HG02571 (cell line): ENCODE measurements around the gene NUBP2.
A peak's percentile ranks its signal among the peaks of the same experiment; 100 is the strongest.

Experiments
- ATAC-seq: cut with Tn5 transposase; IDR thresholded peaks from one replicate; pipeline ENCODE4 v1.9.1; 2021; ENCODE audit warnings: mild to moderate bottlenecking, moderate library complexity; ENCODE audit not compliant: unreplicated experiment

Gene NUBP2

GRCh38 chr16:1782408-1783264 is at the start of gene NUBP2, which contains the start of gene SPSB3:
Gene NUBP2 (plus strand): TSS chr16:1782960. CDS start chr16:1783021, 61 bp downstream.
Gene SPSB3 (minus strand): TSS chr16:1782571. CDS start chr16:1781483, 1,088 bp downstream.
- peak; percentile 75 for ATAC-seq

- ATAC-seq, result no peak
Measured at GRCh38 chr16:1734123-1734522, 48.6 kb upstream of the NUBP2 start.

GRCh38 chr16:1734816-1735215 is 47.9 kb upstream of the NUBP2 start:
- no peak for ATAC-seq

- no peak for ATAC-seq
Measured at GRCh38 chr16:1740234-1740633, 42.5 kb upstream of the NUBP2 start.

- no peak for ATAC-seq
Measured at GRCh38 chr16:1740781-1741490, 41.8 kb upstream of the NUBP2 start.

GRCh38 chr16:1741553-1742165 is 41.1 kb upstream of the NUBP2 start:
- no peak for ATAC-seq

GRCh38 chr16:1743376-1744337 is 39.1 kb upstream of the NUBP2 start:
- ATAC-seq, result no peak

- ATAC-seq, result no peak
Measured at GRCh38 chr16:1744338-1744840, 38.4 kb upstream of the NUBP2 start.

- ATAC-seq, result no peak
Measured at GRCh38 chr16:1745181-1745899, 37.4 kb upstream of the NUBP2 start.

- ATAC-seq, result no peak
Measured at GRCh38 chr16:1745900-1746692, 36.7 kb upstream of the NUBP2 start.

GRCh38 chr16:1746693-1747195 is 36.0 kb upstream of the NUBP2 start:
- no peak for ATAC-seq

GRCh38 chr16:1747934-1748333 is 34.8 kb upstream of the NUBP2 start:
- ATAC-seq, result no peak

- no peak for ATAC-seq
Measured at GRCh38 chr16:1749152-1750117, 33.3 kb upstream of the NUBP2 start.

GRCh38 chr16:1751946-1752345 is 30.8 kb upstream of the NUBP2 start:
- no peak for ATAC-seq

GRCh38 chr16:1752853-1753252 is 29.9 kb upstream of the NUBP2 start:
- ATAC-seq, result no peak

GRCh38 chr16:1754204-1754603 is 28.6 kb upstream of the NUBP2 start:
- ATAC-seq, result no peak

- no peak for ATAC-seq
Measured at GRCh38 chr16:1757714-1758461, 24.9 kb upstream of the NUBP2 start.
